ENCODE data around the gene SHROOM4. TPM values are rescaled to one million over a fixed set of nuclear protein-coding genes. Genes with fewer than 3 reads are reported as not detected.

Gene SHROOM4
- total and polyA plus RNA-seq, 2 donors (not counting 1 experiment from before 2014, with no cell fraction given), result not detected

DNA sequence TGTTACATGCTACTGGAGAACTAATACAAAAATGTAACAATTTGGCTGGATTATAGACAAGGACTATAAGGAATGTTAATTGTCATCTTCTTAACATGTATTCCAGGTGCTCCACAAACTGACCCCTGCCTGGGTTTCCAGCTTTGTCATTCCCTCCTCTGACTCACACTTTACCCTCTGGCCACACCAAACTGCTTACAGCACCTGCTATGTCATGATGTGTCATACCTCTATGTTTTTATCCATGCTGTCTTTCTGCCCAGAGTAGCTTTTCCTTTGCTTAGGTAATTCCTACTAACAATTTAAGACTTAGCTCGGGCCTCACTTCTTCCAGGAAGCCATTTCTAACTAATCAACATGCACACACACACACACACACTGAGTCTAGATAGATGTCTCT is 14.0 kb upstream of the SHROOM4 start:
- Mint-ChIP-seq H3K4me1 (no peaks in the 10 kb centered on the region), H3K9me3 (ENCODE audit: insufficient read depth) (no peaks in the 10 kb centered on the region), H3K27me3 (no peaks in the 10 kb centered on the region), H3K27ac (no peak overlapping the region), H3K4me3 (no peak overlapping the region)
- Histone ChIP-seq H3K4me3 (ENCODE audit: control extremely low read depth in 1 of 5, extremely low read depth in 1 of 5, insufficient read depth in 1 of 5, low read depth in 2 of 5, low read length in 4 of 5) (no peak overlapping the region), H2AFZ (ENCODE audit: insufficient read depth, low read depth, low read length, poor library complexity, severe bottlenecking) (no peak overlapping the region), H3K9ac (ENCODE audit: low read length) (no peak overlapping the region), H3K27me3 (replicated peaks in 1 of 4; ENCODE audit: control extremely low read depth in 1 of 4, control insufficient read depth in 3 of 4, insufficient read depth in 4 of 4, low read length in 3 of 4) (no peaks in the 10 kb centered on the region), H3K27ac (ENCODE audit: low read length in 2 of 2) (no peak overlapping the region), H4K20me1 (ENCODE audit: control insufficient read depth, insufficient read depth, low read length, poor library complexity, severe bottlenecking) (no peaks in the 10 kb centered on the region), H3K79me2 (ENCODE audit: control insufficient read depth, insufficient read depth, low read length) (no peaks in the 10 kb centered on the region), H3K9me3 (ENCODE audit: control extremely low read depth in 1 of 3, control insufficient read depth in 2 of 3, insufficient read depth in 1 of 3, low read length in 2 of 3) (no peaks in the 10 kb centered on the region), H3K4me2 (replicated peaks; ENCODE audit: low read depth, low read length, poor library complexity, severe bottlenecking) (no peak overlapping the region), H3K36me3 (replicated peaks in 1 of 2; ENCODE audit: control extremely low read depth in 1 of 2, control insufficient read depth in 1 of 2, extremely low read depth in 1 of 2, insufficient read depth in 2 of 2, low read length in 1 of 2) (no peaks in the 10 kb centered on the region), H3K4me1 (ENCODE audit: control insufficient read depth in 2 of 2, insufficient read depth in 2 of 2, low read length in 2 of 2) (no peaks in the 10 kb centered on the region)
- ChIA-PET POLR2A (no interaction called here), CTCF (no interaction called here)
- ATAC-seq (ENCODE audit: low read depth), result no peak
- no peak for DNase-seq
- intact Hi-C loops (cut with micrococcal nuclease), result no loop called here
- no peak for TF ChIP-seq EZH2 (IDR thresholded peaks at IDR 0.05; ENCODE audit: borderline replicate concordance, insufficient read depth, low read depth, low read length, poor library complexity, severe bottlenecking)
- TF ChIP-seq, protein P1, sequence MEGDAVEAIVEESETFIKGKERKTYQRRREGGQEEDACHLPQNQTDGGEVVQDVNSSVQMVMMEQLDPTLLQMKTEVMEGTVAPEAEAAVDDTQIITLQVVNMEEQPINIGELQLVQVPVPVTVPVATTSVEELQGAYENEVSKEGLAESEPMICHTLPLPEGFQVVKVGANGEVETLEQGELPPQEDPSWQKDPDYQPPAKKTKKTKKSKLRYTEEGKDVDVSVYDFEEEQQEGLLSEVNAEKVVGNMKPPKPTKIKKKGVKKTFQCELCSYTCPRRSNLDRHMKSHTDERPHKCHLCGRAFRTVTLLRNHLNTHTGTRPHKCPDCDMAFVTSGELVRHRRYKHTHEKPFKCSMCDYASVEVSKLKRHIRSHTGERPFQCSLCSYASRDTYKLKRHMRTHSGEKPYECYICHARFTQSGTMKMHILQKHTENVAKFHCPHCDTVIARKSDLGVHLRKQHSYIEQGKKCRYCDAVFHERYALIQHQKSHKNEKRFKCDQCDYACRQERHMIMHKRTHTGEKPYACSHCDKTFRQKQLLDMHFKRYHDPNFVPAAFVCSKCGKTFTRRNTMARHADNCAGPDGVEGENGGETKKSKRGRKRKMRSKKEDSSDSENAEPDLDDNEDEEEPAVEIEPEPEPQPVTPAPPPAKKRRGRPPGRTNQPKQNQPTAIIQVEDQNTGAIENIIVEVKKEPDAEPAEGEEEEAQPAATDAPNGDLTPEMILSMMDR (IDR thresholded peaks at IDR 0.05), result no peak
- WGBS (ENCODE audit: insufficient coverage), result no CpG with 5 or more reads among the region's 1 CpG

DNA sequence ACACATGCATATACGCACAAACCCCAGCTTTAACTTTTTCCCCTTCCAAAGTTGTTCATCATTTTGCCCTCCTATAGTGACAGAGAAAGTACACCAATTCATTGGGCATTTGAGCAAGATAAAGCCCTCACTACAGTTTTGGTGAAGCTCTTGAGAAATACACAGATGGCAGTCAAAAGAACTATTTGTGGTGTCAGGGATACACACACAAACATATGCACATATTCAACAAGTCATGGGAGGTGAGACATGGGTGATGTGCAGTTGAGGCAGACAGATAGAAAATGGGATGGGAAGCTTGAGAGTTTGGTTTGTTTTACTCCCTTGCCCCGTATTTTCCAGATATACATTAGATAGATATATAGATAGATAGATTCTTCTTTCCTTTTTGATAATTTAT is 11.8 kb upstream of the SHROOM4 start:
- WGBS (ENCODE audit: insufficient coverage), result no CpG with 5 or more reads among the region's 2 CpGs

More for the DNA sequence above, 11.8 kb upstream of the SHROOM4 start:
- POLR2A ChIA-PET, result no interaction called here
- ATAC-seq (ENCODE audit: low read depth), result no peak
- intact Hi-C loops (cut with micrococcal nuclease), result no loop called here
- Histone ChIP-seq H4K20me1 (ENCODE audit: control insufficient read depth, insufficient read depth, low read length, poor library complexity, severe bottlenecking) (no peaks in the 10 kb centered on the region), H3K9me3 (ENCODE audit: control extremely low read depth in 1 of 3, control insufficient read depth in 2 of 3, insufficient read depth in 1 of 3, low read length in 2 of 3) (no peaks in the 10 kb centered on the region), H3K36me3 (replicated peaks in 1 of 2; ENCODE audit: control extremely low read depth in 1 of 2, control insufficient read depth in 1 of 2, extremely low read depth in 1 of 2, insufficient read depth in 2 of 2, low read length in 1 of 2) (no peaks in the 10 kb centered on the region), H3K27ac (ENCODE audit: low read length in 2 of 2) (no peak overlapping the region), H3K27me3 (replicated peaks in 1 of 4; ENCODE audit: control extremely low read depth in 1 of 4, control insufficient read depth in 3 of 4, insufficient read depth in 4 of 4, low read length in 3 of 4) (no peaks in the 10 kb centered on the region), H3K9ac (ENCODE audit: low read length) (no peak overlapping the region), H3K4me1 (ENCODE audit: control insufficient read depth in 2 of 2, insufficient read depth in 2 of 2, low read length in 2 of 2) (no peaks in the 10 kb centered on the region), H3K79me2 (ENCODE audit: control insufficient read depth, insufficient read depth, low read length) (no peaks in the 10 kb centered on the region), H3K4me2 (replicated peaks; ENCODE audit: low read depth, low read length, poor library complexity, severe bottlenecking) (no peak overlapping the region), H2AFZ (ENCODE audit: insufficient read depth, low read depth, low read length, poor library complexity, severe bottlenecking) (no peak overlapping the region), H3K4me3 (ENCODE audit: control extremely low read depth in 1 of 5, extremely low read depth in 1 of 5, insufficient read depth in 1 of 5, low read depth in 2 of 5, low read length in 4 of 5) (no peak overlapping the region)
- CTCF ChIA-PET, result no interaction called here
- H3K4me1 Mint-ChIP-seq, result no peaks in the 10 kb centered on the region
- no peak overlapping the region for H3K4me3 Mint-ChIP-seq
- H3K27ac Mint-ChIP-seq, result no peak overlapping the region
- no peaks in the 10 kb centered on the region for H3K9me3 Mint-ChIP-seq (ENCODE audit: insufficient read depth)
- TF ChIP-seq EZH2 (IDR thresholded peaks at IDR 0.05; ENCODE audit: borderline replicate concordance, insufficient read depth, low read depth, low read length, poor library complexity, severe bottlenecking), result no peak
- TF ChIP-seq, protein P1 (IDR thresholded peaks at IDR 0.05), result no peak
- DNase-seq, result no peak
- H3K27me3 Mint-ChIP-seq, result no peaks in the 10 kb centered on the region
